ENCODE data around the gene OR52E5.

The OR52E5 gene

DNA sequence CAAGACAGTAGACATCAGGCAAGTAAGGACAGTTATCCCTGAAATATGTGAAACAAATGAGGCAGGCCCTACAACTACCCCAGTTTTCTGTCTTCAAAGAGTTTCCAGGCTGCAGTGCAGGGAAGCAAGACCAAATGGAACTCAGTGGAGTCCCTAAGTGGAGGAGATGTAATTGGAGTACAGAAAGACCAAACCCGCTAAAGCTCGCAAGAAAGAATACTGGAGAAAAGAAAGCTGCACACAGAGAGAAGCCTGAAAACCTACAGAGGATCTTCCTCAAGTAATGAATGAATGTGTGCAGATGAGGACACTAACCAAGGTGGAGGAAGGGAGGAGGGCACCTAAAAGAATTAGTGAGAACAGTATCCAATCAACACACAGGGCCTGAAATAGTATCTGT, 47.7 kb downstream of the OR52E5 start:
- Histone ChIP-seq H3K4me3 (no peak overlapping the region), H3K36me3 (ENCODE audit: insufficient read depth, low read length) (no peaks in the 10 kb centered on the region), H3K27ac (no peak overlapping the region), H3K9me3 (ENCODE audit: low read depth, low read length) (no peaks in the 10 kb centered on the region), H3K9ac (ENCODE audit: insufficient read length) (no peak overlapping the region)
- TF ChIP-seq FOXP2 (optimal IDR thresholded peaks at IDR 0.05; ENCODE audit: control extremely low read depth, extremely low read length, insufficient read depth) (no peak), POLR2AphosphoS5 (IDR thresholded peaks at IDR 0.05; ENCODE audit: borderline replicate concordance, low read depth, low read length) (no peak), EZH2 (IDR thresholded peaks at IDR 0.05) (no peak)
- DNase-seq (ENCODE audit: low read depth, low spot score) = no peak

DNA sequence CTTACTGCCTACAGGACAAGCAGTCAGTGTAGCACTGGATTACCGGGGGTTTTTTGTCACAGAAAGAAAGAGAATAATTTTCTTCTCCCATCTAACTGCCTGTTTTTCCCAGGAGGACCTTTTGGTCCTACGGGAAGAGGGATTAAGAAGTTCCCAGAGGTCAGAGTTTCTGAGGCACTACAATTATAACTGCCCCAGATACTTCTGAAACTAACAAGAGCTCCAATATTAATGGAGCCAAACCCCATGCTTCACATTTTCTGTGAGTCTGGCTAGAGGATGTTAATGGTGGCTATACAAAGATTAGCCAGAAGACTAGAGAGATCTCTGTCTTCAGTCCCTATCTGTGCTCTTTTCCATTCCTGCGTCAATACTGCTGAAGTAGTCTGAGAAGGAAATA, 48.9 kb downstream of the OR52E5 start, which contains the start of gene OR56A3:
OR56A3 (plus strand) TSS at position 301 of the 400 bp plus-strand sequence. CDS start 5,096 bp downstream, outside the sequence.
- Histone ChIP-seq H3K27ac (no peak within 1 kb of the TSS), H3K4me3 (no peak within 1 kb of the TSS), H3K9me3 (ENCODE audit: low read depth, low read length) (no peaks in the 10 kb centered on the region), H3K9ac (ENCODE audit: insufficient read length) (no peak within 1 kb of the TSS), H3K36me3 (ENCODE audit: insufficient read depth, low read length) (no peaks in the 10 kb centered on the region)
- TF ChIP-seq POLR2AphosphoS5 (IDR thresholded peaks at IDR 0.05; ENCODE audit: borderline replicate concordance, low read depth, low read length) (no peak), FOXP2 (optimal IDR thresholded peaks at IDR 0.05; ENCODE audit: control extremely low read depth, extremely low read length, insufficient read depth) (no peak), EZH2 (IDR thresholded peaks at IDR 0.05) (no peak)
- DNase-seq (ENCODE audit: low read depth, low spot score) = no peak
